OCI-LY7 (cell line): ENCODE results near the gene TMEM123.

Experiments
- CTCF ChIP-seq: fragments of 200-600 bp; sonication (generic); conservative IDR thresholded peaks from 2 replicates; pipeline ENCODE4 v1.5.1; 2014; ENCODE audit warnings: mild to moderate bottlenecking, antibody characterized with exemption, low read length, moderate library complexity, mixed read lengths
- EZH2phosphoT487 ChIP-seq: fragments of 200-600 bp; sonication (generic); IDR thresholded peaks from 2 replicates; pipeline ENCODE4 v1.6.1; 2018; ENCODE audit warnings: low read depth, borderline replicate concordance, mild to moderate bottlenecking, mixed run types, antibody characterized with exemption, low read length, moderate library complexity, mixed read lengths

DNA sequence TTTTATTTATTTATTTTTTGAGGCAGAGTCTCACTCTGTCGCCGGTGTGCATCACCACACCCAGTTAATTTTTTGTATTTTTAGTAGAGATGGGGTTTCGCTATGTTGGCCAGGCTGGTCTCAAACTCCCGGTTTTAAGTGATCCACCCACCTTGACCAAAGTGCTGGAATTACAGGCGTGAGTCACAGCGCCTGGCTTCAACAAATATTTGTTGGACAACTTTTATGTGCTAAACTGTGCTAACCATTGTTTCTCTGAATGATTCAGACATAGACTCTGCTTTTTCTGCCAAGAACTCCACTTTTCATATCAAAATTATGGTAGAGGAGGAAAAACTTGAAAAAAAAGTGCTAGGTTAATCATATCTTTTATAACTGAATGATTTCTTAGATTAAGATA lies 41.7 kb upstream of the TMEM123 start:
- TF ChIP-seq CTCF (no peak), EZH2phosphoT487 (no peak)
